ENCODE data around the gene VIT. TPM values are rescaled to one million over a fixed set of nuclear protein-coding genes. Genes with fewer than 3 reads are reported as not detected.

VIT gene
- total and polyA plus RNA-seq, 4 donors: 0.17 to 0.94 (median 0.32) TPM

GRCh38 chr2:36809069-36809445 lies 112.5 kb downstream of the VIT start:
- TF ChIP-seq, protein P1, sequence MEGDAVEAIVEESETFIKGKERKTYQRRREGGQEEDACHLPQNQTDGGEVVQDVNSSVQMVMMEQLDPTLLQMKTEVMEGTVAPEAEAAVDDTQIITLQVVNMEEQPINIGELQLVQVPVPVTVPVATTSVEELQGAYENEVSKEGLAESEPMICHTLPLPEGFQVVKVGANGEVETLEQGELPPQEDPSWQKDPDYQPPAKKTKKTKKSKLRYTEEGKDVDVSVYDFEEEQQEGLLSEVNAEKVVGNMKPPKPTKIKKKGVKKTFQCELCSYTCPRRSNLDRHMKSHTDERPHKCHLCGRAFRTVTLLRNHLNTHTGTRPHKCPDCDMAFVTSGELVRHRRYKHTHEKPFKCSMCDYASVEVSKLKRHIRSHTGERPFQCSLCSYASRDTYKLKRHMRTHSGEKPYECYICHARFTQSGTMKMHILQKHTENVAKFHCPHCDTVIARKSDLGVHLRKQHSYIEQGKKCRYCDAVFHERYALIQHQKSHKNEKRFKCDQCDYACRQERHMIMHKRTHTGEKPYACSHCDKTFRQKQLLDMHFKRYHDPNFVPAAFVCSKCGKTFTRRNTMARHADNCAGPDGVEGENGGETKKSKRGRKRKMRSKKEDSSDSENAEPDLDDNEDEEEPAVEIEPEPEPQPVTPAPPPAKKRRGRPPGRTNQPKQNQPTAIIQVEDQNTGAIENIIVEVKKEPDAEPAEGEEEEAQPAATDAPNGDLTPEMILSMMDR (IDR thresholded peaks at IDR 0.05; ENCODE audit: control extremely low read depth, extremely low read depth): no peak
- Histone ChIP-seq H3K4me1 (ENCODE audit: control insufficient read depth in 5 of 5, insufficient read depth in 5 of 5, low read length in 5 of 5) (no peaks in the 10 kb centered on the region), H3K9me3 (ENCODE audit: control insufficient read depth in 4 of 4, insufficient read depth in 3 of 4, low read length in 3 of 4) (peaks cover 0 to 4% (median 0%) of the 10 kb centered on the region in 4 donors), H3K4me3 (no peak overlapping the region), H3K36me3 (ENCODE audit: control insufficient read depth in 4 of 4, insufficient read depth in 4 of 4, low read length in 4 of 4) (no peaks in the 10 kb centered on the region), H3K27ac (ENCODE audit: low read depth in 1 of 2, low read length in 1 of 2) (no peak overlapping the region), H3K9ac (ENCODE audit: insufficient read depth in 1 of 2, low read length in 2 of 2) (no peak overlapping the region), H3K27me3 (ENCODE audit: control insufficient read depth in 3 of 3, insufficient read depth in 3 of 3, low read length in 2 of 3) (no peaks in the 10 kb centered on the region)
- WGBS, 2 donors: 91 to 98% methylated on average over 3 of the region's 3 CpGs
- ATAC-seq (ENCODE audit: insufficient read depth, low FRiP score) (no peak), DNase-seq (no peak)

DNA sequence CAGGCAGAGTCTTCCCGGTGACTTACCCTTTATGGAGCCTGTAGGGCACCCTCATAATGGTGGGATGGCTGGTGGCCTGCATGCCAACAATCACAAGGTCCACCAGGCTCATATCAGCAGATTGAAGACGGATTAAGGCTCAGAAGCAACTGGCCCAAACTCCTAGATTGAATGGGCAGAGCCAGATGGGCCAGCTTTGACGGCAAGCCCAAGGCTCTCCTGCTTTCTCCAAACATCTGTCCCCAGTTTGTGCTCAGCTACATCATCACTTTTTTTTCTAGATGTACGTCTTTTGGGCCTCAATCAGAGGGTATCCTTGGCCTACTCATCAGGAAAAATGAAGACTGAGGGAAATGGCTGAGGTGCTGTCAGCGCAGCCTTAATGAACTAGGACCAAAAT lies 114.6 kb downstream of the VIT start:
- H3K4me1 ChIP-seq (ENCODE audit: control insufficient read depth in 5 of 5, insufficient read depth in 5 of 5, low read length in 5 of 5): no peaks in the 10 kb centered on the region
- no peak overlapping the region for H3K4me3 ChIP-seq
- WGBS, 2 donors: 92% methylated on average over 5 of the region's 5 CpGs
- DNase-seq (no peak), ATAC-seq (ENCODE audit: insufficient read depth, low FRiP score) (no peak)
- H3K27me3 ChIP-seq (ENCODE audit: control insufficient read depth in 3 of 3, insufficient read depth in 3 of 3, low read length in 2 of 3): no peaks in the 10 kb centered on the region
- peaks cover 0 to 4% (median 0%) of the 10 kb centered on the region in 4 donors for H3K9me3 ChIP-seq (ENCODE audit: control insufficient read depth in 4 of 4, insufficient read depth in 3 of 4, low read length in 3 of 4)
- TF ChIP-seq, protein P1 (IDR thresholded peaks at IDR 0.05; ENCODE audit: control extremely low read depth, extremely low read depth): no peak
- H3K27ac ChIP-seq (ENCODE audit: low read depth in 1 of 2, low read length in 1 of 2): no peak overlapping the region
- H3K36me3 ChIP-seq (ENCODE audit: control insufficient read depth in 4 of 4, insufficient read depth in 4 of 4, low read length in 4 of 4): no peaks in the 10 kb centered on the region
- no peak overlapping the region for H3K9ac ChIP-seq (ENCODE audit: insufficient read depth in 1 of 2, low read length in 2 of 2)

- Histone ChIP-seq H3K27me3 (ENCODE audit: control insufficient read depth in 3 of 3, insufficient read depth in 3 of 3, low read length in 2 of 3) (no peaks in the 10 kb centered on the region), H3K4me1 (ENCODE audit: control insufficient read depth in 5 of 5, insufficient read depth in 5 of 5, low read length in 5 of 5) (no peaks in the 10 kb centered on the region), H3K9me3 (ENCODE audit: control insufficient read depth in 4 of 4, insufficient read depth in 3 of 4, low read length in 3 of 4) (peaks cover 0 to 4% (median 0%) of the 10 kb centered on the region in 4 donors), H3K36me3 (ENCODE audit: control insufficient read depth in 4 of 4, insufficient read depth in 4 of 4, low read length in 4 of 4) (no peaks in the 10 kb centered on the region), H3K4me3 (no peak overlapping the region), H3K27ac (ENCODE audit: low read depth in 1 of 2, low read length in 1 of 2) (no peak overlapping the region), H3K9ac (ENCODE audit: insufficient read depth in 1 of 2, low read length in 2 of 2) (no peak overlapping the region)
- ATAC-seq (ENCODE audit: insufficient read depth, low FRiP score) (no peak), DNase-seq (no peak)
- WGBS, 2 donors: 45 to 51% methylated on average over 6 of the region's 6 CpGs
- TF ChIP-seq, protein P1 (IDR thresholded peaks at IDR 0.05; ENCODE audit: control extremely low read depth, extremely low read depth): no peak
Observed at GRCh38 chr2:36812196-36812595, 115.7 kb downstream of the VIT start.

- DNase-seq (no peak), ATAC-seq (ENCODE audit: insufficient read depth, low FRiP score) (no peak)
- no peaks in the 10 kb centered on the region for H3K36me3 ChIP-seq (ENCODE audit: control insufficient read depth in 4 of 4, insufficient read depth in 4 of 4, low read length in 4 of 4)
- no peak overlapping the region for H3K4me3 ChIP-seq
- H3K27ac ChIP-seq (ENCODE audit: low read depth in 1 of 2, low read length in 1 of 2): no peak overlapping the region
- TF ChIP-seq, protein P1 (IDR thresholded peaks at IDR 0.05; ENCODE audit: control extremely low read depth, extremely low read depth): no peak
- H3K27me3 ChIP-seq (ENCODE audit: control insufficient read depth in 3 of 3, insufficient read depth in 3 of 3, low read length in 2 of 3): no peaks in the 10 kb centered on the region
- H3K9me3 ChIP-seq (ENCODE audit: control insufficient read depth in 4 of 4, insufficient read depth in 3 of 4, low read length in 3 of 4): no peaks in the 10 kb centered on the region
- H3K4me1 ChIP-seq (ENCODE audit: control insufficient read depth in 5 of 5, insufficient read depth in 5 of 5, low read length in 5 of 5): no peaks in the 10 kb centered on the region
- 92 to 93% methylated on average over 2 of the region's 2 CpGs for WGBS, 2 donors
- no peak overlapping the region for H3K9ac ChIP-seq (ENCODE audit: insufficient read depth in 1 of 2, low read length in 2 of 2)
Observed at GRCh38 chr2:36818542-36818941, 122.0 kb downstream of the VIT start.

Measured in lung (tissue), 12 donors.